ENCODE measurements around the gene NEAT1.
"Not testable (repeated sequence)": the region's sequence is repeated elsewhere in the genome, so short reads cannot be mapped to it uniquely, and the experiment has no call there.

DNA sequence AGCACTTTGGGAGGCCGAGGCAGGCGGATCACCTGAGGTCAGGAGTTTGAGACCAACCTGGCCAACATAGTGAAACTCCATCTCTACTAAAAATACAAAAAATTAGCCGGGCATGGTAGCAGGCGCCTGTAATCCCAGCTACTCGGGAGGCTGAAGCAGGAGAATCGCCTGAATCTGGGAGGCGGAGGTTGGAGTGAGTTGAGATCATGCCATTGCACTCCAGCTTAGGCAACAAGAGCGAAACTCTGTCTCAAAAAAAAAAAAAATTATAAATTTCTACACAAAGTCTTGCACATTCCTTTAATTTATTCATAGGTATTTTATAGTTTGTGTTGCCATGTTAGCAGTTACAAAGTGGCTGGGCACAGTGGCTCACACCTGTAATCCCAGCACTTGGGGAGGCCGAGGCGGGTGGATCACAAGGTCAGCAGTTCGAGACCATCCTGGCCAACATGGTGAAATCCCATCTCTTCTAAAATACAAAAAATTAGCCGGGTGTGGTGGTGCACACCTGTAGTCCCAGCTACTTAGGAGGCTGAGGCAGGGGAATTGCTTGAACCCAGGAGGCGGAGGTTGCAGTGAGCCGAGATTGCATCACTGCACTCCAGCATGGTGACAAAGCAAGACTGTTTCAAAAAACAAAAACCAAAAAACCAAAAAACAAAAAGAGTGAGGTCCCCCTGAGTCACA, 50.1 kb downstream of the NEAT1 start:
- TF ChIP-seq, protein P1, sequence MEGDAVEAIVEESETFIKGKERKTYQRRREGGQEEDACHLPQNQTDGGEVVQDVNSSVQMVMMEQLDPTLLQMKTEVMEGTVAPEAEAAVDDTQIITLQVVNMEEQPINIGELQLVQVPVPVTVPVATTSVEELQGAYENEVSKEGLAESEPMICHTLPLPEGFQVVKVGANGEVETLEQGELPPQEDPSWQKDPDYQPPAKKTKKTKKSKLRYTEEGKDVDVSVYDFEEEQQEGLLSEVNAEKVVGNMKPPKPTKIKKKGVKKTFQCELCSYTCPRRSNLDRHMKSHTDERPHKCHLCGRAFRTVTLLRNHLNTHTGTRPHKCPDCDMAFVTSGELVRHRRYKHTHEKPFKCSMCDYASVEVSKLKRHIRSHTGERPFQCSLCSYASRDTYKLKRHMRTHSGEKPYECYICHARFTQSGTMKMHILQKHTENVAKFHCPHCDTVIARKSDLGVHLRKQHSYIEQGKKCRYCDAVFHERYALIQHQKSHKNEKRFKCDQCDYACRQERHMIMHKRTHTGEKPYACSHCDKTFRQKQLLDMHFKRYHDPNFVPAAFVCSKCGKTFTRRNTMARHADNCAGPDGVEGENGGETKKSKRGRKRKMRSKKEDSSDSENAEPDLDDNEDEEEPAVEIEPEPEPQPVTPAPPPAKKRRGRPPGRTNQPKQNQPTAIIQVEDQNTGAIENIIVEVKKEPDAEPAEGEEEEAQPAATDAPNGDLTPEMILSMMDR (IDR thresholded peaks at IDR 0.05) = not testable (repeated sequence)
- not testable (repeated sequence) for TF ChIP-seq POLR2A (IDR thresholded peaks at IDR 0.05)
